Uterus (tissue), 2 donors: Measurements from ENCODE around the gene ASB1.

Experiments
- POLR2A ChIP-seq, 2 donors: fragments of 450-650 bp; IDR thresholded peaks; one replicate each; pipeline ENCODE4 v1.6.1; 2016; ENCODE audit warnings: antibody characterized with exemption in 2 of 2, mild to moderate bottlenecking in 1 of 2, moderate library complexity in 1 of 2
- TF ChIP-seq, protein P1 (sequence below), 4 experiments: fragments of 200-600 bp in 2 of 4; fragments of 450-650 bp in 2 of 4; sonication (generic) in 2 of 4; IDR thresholded peaks; one replicate each; pipeline ENCODE4 v1.5.1; 2016 to 2019; ENCODE audit warnings: antibody characterized with exemption in 4 of 4, mild to moderate bottlenecking in 2 of 4, moderate library complexity in 1 of 4

DNA sequence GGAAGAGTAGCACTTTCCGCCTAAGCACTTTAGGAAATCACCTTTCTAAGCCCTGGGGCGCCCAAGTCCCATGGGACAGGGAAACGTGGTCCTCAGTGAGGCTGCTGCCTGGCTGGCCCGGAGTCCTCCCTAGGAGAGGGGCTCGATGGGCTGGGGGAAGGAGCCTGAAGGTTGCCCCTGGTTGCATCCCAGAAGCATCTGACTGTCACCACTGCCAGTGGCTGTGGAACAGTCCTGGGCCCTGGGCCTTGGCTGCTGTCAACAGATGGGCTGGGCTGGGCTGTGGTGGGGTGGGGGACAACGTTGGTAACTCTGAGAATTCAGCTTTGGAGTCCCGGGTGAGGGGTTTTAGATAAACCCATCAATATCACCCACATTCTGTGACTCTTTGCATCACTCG lies 22.5 kb downstream of the ASB1 start:
- TF ChIP-seq, protein P1, sequence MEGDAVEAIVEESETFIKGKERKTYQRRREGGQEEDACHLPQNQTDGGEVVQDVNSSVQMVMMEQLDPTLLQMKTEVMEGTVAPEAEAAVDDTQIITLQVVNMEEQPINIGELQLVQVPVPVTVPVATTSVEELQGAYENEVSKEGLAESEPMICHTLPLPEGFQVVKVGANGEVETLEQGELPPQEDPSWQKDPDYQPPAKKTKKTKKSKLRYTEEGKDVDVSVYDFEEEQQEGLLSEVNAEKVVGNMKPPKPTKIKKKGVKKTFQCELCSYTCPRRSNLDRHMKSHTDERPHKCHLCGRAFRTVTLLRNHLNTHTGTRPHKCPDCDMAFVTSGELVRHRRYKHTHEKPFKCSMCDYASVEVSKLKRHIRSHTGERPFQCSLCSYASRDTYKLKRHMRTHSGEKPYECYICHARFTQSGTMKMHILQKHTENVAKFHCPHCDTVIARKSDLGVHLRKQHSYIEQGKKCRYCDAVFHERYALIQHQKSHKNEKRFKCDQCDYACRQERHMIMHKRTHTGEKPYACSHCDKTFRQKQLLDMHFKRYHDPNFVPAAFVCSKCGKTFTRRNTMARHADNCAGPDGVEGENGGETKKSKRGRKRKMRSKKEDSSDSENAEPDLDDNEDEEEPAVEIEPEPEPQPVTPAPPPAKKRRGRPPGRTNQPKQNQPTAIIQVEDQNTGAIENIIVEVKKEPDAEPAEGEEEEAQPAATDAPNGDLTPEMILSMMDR (IDR thresholded peaks at IDR 0.05): no peak
- TF ChIP-seq POLR2A (IDR thresholded peaks at IDR 0.05): no peak
